GM18511 (cell line): ENCODE results near the gene PARVB.

Experiments
- ATAC-seq: cut with Tn5 transposase; IDR thresholded peaks from one replicate; pipeline ENCODE4 v1.9.1; 2021; ENCODE audit warnings: mild to moderate bottlenecking, moderate library complexity; ENCODE audit not compliant: unreplicated experiment

PARVB gene

GRCh38 chr22:44131412-44131811, 107.3 kb downstream of the PARVB start:
- no peak for ATAC-seq

DNA sequence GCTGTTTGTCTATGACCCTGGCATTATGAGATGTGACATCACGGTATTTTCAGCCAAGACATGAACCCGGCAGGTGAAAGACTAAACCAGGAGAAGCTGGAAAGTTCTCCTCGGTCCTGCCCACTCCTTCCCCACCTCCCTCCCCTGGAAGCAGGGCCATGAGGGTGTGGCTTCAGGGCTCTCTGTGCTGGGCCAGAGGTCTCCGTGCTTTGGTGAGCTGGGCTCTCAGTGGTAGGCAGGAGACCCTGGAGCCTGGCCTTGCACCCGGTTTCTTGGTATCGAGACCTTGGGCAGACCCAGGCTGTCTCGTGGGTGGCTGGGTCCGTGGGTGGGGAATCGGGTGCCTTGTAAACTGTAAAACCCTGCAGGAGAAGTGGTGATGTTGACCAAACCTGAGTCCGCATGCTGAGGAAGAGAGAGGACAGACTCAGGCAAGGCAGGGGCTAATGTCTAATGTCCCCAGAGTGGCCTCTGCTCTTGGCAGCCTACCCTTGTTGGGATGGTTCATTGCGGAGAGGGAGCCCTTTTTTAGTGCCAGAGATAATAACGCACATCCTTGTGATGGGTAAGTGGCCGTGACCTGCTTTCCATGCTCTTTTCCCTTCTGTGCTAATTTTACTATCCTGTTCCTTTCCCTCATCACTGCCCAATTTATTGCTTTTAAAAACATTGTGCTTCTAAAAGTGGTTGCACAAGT, 108.0 kb downstream of the PARVB start:
- ATAC-seq, result no peak

DNA sequence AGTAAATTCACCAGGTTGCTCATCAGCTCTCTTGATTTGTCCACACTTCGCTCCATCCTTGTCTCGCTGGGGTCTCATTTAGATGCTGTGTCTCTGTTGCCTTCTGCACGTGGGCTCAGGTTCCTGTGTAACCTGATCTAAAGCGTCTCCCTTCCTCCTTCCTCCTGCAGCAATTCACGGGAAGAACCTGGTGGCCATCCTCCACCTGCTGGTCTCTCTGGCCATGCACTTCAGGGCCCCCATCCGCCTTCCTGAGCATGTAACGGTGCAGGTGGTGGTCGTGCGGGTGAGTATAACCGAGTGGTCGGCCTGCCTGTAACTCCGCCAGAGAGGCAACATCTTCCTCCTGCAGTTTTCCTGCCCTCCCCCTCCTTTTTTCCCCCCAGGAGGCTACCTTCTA, 108.6 kb downstream of the PARVB start:
- no peak for ATAC-seq

GRCh38 chr22:44133161-44133560, 109.1 kb downstream of the PARVB start:
- ATAC-seq, result no peak

DNA sequence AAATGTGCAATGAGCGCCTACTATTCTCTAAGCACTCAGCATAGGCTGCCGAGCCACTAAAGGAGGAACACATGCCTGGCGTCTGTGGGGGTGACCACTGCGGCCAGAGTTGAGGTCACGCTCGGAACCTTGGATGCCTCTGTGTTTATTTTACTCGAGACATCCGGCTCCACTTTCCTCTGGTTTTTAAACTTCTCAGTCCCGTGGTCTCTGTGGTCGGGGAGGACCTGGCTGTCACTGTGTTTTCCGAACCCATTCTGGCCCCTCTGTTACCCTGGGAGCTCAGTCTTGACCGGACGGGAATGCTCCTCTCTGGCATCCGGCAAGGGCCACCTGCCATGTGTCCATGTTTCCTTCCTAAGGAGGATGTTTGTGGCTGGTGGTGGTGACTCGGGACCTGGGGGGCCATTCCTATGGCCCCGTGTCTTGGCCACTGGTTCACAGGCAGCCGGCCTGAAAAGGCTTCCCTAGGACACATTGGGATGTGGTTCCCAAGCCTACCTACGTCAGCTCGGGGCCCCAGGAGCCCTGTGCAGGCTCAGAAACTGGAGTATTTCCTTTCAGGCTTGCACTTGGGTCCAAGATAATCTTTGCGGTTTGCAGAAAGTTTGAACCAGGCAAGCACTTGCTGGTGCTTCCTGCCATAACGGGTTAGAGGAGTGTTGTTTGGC, 109.9 kb downstream of the PARVB start:
- ATAC-seq, result no peak

DNA sequence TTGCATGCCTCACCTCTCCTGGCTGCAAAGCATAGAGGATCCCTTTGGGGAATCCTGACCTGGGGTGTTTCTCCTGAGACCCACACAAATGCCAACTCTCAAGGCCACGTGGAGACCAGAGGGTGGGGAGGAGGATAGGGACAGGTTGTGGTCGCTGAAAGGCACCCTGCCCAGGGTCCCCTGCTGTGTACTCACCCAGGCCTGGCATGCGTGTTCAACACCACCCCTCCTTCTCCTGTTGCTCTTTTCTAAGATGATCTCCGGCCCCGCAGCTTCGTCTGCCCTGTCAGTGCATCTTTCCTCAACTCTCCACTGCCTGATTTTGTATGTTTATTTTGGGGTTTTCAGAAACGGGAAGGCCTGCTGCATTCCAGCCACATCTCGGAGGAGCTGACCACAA, 112.0 kb downstream of the PARVB start:
- no peak for ATAC-seq

GRCh38 chr22:44136786-44137185, 112.7 kb downstream of the PARVB start:
- ATAC-seq, result no peak

- ATAC-seq, result no peak
Measured at GRCh38 chr22:44137415-44137814, 113.3 kb downstream of the PARVB start.

DNA sequence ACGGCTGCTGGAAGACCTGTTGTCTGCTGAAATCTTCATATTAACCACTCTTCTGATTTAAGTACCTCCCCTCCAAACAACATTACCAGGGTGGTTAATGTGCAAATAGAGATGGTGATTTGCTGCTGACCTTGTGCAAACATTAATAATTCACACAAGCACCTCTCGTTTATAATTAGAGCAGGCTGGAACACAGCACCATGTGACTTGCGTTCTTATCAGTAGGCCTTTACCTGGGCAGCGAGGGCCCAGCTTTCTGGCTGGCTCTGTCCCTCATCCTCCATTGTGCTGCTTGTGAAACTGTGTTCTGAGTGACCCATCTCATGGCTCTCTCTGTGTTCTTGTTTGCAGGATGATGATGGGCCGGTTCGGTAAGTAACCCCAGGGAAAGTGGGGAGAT, 115.7 kb downstream of the PARVB start:
- ATAC-seq, result no peak

DNA sequence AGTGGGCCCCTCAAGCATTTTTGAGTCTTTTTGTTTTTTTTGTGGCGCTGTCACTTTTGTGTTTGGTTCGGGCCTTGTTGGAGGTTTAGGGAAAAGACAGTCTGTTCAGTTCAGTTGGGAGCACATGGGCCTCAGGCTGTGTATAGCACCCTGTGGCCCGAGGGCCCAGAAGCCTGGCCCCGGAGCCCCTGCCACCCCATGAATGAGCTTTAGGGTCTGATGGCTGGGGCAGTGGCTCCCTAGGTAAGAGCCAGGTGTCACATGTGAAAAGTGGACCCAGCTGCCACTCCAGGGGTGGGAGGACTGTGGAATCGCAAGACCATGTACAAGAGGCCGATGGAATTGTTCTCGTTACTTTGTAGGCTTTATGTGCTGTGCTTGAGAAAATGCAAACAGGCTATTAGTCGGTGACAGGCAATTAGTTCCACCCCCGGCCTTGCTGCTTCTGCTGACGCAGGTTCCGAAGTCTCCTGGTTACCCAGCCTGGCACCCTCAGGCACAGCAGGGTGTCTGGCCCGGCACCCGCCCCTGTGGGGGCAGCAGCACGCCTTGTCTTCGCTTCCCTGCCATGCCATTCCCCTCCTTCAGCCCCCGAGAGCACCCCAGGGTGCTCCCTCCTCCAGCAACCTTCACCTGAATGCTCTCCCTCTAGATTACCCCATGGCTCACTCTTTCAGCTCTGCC, 118.5 kb downstream of the PARVB start:
- ATAC-seq, result no peak

- ATAC-seq, result no peak
Measured at GRCh38 chr22:44143105-44143474, 119.0 kb downstream of the PARVB start.

GRCh38 chr22:44143579-44143978, 119.5 kb downstream of the PARVB start:
- no peak for ATAC-seq

DNA sequence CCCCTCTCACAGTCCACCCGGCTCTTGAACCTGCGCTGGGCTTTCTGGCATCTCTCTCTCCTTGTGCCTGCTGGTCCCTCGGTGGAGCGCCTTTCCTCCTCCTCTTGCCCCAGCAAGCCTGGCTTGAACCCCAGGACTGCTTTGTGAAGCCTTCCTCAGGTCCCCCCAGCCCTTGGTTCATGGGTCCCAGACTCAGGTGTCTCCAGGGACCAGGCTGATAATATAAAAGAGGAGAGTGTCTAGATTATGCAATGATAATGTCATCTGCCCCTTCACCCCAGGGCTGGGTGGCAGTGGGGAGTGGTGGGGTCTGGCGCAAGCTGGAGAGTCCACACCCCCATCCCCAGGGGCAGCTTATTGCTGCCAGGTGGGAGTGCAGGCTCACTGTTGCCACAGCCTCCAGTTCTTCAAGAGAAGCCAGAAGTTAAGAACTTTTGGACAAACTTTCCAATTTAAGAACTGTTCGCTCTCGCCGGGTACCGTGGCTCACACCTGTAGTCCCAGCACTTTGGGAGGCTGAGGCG, 120.0 kb downstream of the PARVB start:
- no peak for ATAC-seq

GRCh38 chr22:44145544-44145943, 121.4 kb downstream of the PARVB start:
- no peak for ATAC-seq

DNA sequence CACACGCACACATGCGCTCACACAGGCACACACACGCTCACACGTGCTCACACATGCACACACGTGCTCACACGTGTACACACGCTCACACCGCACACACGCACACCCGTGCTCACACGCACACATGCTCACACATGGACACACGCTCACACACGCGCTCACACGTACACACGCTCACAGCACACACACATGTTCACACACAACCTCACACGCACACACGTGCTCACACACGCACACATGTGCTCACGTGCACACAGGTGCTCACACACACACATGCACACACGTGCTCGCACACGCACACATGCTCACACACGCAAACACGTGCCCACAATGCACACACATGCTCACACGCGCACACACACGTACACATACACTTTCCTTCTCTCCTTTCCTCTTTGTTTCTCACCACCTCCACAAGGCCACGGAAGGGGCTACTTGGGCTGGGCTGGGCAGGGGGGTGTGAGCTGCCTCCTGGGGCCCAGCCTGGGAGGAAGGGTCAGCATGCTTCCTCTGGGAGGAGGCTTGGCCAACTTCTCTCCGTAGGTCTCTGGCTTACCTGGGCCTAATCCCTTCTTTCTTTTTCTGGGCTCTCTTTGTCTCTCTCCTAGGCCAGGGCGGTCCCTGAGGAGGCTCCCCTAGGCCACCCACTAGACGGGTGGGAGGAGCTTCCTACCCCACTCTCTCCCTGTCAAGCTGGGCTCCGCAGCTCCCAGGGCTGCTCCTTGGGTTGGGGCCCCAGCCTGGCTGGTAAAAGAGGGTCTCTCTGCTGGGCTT, 122.2 kb downstream of the PARVB start:
- no peak for ATAC-seq

DNA sequence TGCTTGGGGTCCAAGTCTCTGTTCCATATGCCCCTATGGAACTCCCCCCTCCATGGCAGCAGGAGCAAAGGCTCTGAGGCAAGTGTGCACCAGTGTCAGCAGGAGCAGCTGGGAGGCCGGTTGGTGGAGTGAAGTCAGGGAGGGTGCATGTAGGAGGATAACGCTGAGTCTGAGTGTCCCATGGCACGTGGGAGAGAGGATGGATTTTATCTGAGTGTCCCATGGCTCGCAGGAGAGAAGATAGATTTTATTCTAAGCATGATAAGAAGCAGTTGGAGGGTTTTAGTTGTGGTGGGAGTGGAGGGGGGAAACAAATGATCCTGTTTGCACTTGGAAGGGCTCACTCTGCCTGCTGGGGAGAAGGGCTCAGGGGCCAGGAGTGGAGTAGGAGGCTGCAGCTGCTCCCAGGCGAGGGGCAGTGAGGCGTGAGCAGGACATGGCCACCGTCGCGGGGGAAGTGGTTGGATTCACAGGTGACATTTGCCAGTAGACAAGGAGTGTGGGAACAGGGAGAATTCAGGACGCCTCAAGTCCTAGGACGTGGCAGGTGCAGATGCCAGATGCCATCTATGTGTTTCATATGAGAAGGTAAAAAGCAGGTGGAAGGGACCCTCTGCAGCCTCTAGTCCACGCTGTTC, 123.0 kb downstream of the PARVB start:
- ATAC-seq, result no peak

DNA sequence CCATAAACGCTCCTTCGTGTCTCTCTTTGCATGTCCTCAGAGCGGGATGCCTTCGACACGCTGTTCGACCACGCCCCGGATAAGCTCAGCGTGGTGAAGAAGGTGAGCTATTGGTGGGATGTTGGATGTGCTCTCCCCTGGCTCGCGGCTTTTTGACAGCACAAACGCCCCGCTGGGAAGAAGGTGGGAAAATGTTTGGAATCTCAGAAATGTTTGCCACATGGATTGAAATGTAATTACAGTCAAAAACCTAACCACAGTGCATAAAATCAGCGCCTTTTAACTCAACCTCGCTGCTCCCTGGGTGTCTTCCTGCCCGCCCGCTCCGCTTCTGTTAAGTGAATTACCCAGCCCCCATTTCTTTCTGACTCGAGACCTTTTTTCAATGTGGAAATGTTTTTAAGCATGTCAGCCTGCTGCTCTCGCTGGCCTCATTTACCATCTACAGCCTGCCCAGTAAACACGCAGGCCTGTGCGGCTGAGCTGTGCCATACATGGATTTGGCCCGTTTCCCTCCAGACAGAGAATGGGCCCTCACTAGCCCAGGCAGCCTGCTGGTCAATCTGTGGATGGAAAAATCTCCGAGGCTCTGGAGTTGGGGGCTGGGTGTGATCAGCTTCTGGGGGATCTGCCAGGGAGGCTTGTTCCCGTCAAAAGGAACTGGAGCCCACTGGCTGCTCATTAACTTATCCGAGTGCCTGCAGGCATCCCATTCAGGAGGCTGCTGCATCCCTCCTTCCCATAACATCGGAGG, 123.9 kb downstream of the PARVB start:
- no peak for ATAC-seq

- ATAC-seq, result no peak
Measured at GRCh38 chr22:44151676-44152075, 127.6 kb downstream of the PARVB start.

GRCh38 chr22:44153710-44154109, 129.6 kb downstream of the PARVB start:
- no peak for ATAC-seq

GRCh38 chr22:44154436-44154942, 130.4 kb downstream of the PARVB start:
- ATAC-seq, result no peak
